Effector memory CD8-positive, alpha-beta T cell (primary cell): ENCODE measurements around the gene STAT3.
"Not testable (repeated sequence)": the region's sequence is repeated elsewhere in the genome, so short reads cannot be mapped to it uniquely, and the experiment has no call there.

Experiments
- ATAC-seq: fragments of 150-1000 bp; cut with Tn5 transposase; replicated peaks from 2 replicates; pipeline ENCODE4 v1.10.0; 2021; ENCODE audit warnings: mild to moderate bottlenecking, moderate library complexity
- DNase-seq, 3 experiments: peaks; one replicate each; pipeline ENCODE4 v3.0.0; 2021
- H3K27ac Mint-ChIP-seq, 2 donors: one replicate each; pipeline ENCODE4 v1.8.0; 2022; ENCODE audit warnings: mild to moderate bottlenecking in 2 of 2, mixed read lengths in 2 of 2, moderate library complexity in 2 of 2
- H3K27me3 Mint-ChIP-seq, 2 donors: one replicate each; pipeline ENCODE4 v1.8.0; 2022; ENCODE audit warnings: mixed read lengths in 2 of 2
- H3K36me3 Mint-ChIP-seq: one replicate; pipeline ENCODE4 v1.8.0; 2022; ENCODE audit warnings: mild to moderate bottlenecking, moderate library complexity, mixed read lengths; ENCODE audit not compliant: insufficient read depth
- H3K4me1 Mint-ChIP-seq, 2 donors: one replicate each; pipeline ENCODE4 v1.8.0; 2022; ENCODE audit warnings: low read depth in 2 of 2, mixed read lengths in 2 of 2
- H3K4me3 Mint-ChIP-seq, 2 donors: one replicate each; pipeline ENCODE4 v1.8.0; 2022; ENCODE audit warnings: mild to moderate bottlenecking in 2 of 2, mixed read lengths in 2 of 2, moderate library complexity in 2 of 2
- H3K9me3 Mint-ChIP-seq, 2 donors: one replicate each; pipeline ENCODE4 v1.8.0; 2022; ENCODE audit warnings: mixed read lengths in 2 of 2

STAT3 gene

GRCh38 chr17:42363767-42364585, 24.3 kb downstream of the STAT3 start:
- H3K4me1 Mint-ChIP-seq = peaks cover 58 to 80% of the 10 kb centered on the region in 2 donors
- H3K36me3 Mint-ChIP-seq = peaks cover 19% of the 10 kb centered on the region
- DNase-seq = no peak
- peak overlapping the region in 1 of 2 donors; percentile 51 for H3K27ac Mint-ChIP-seq
- ATAC-seq = no peak
- H3K9me3 Mint-ChIP-seq = no peaks in the 10 kb centered on the region
- no peak overlapping the region for H3K4me3 Mint-ChIP-seq
- H3K27me3 Mint-ChIP-seq = no peaks in the 10 kb centered on the region

GRCh38 chr17:42363231-42363630, 25.0 kb downstream of the STAT3 start:
- H3K27ac Mint-ChIP-seq = peak overlapping the region; percentile 51 to 89
- peaks cover 56 to 81% of the 10 kb centered on the region in 2 donors for H3K4me1 Mint-ChIP-seq
- no peak for DNase-seq
- no peak for ATAC-seq
- H3K27me3 Mint-ChIP-seq = no peaks in the 10 kb centered on the region
- H3K4me3 Mint-ChIP-seq = peak overlapping the region in 1 of 2 donors; percentile 0
- peaks cover 19% of the 10 kb centered on the region for H3K36me3 Mint-ChIP-seq
- no peaks in the 10 kb centered on the region for H3K9me3 Mint-ChIP-seq

GRCh38 chr17:42362245-42362961, 25.8 kb downstream of the STAT3 start:
- DNase-seq (no peak), ATAC-seq (no peak)
- H3K27ac Mint-ChIP-seq = peak overlapping the region; percentile 80 to 89
- peaks cover 51 to 78% of the 10 kb centered on the region in 2 donors for H3K4me1 Mint-ChIP-seq
- no peaks in the 10 kb centered on the region for H3K27me3 Mint-ChIP-seq
- H3K9me3 Mint-ChIP-seq = no peaks in the 10 kb centered on the region
- H3K4me3 Mint-ChIP-seq = peak overlapping the region; percentile 37 to 45
- peaks cover 14% of the 10 kb centered on the region for H3K36me3 Mint-ChIP-seq

- Mint-ChIP-seq H3K4me3 (peak overlapping the region; percentile 37 to 45), H3K36me3 (peaks cover 11% of the 10 kb centered on the region), H3K27me3 (no peaks in the 10 kb centered on the region), H3K9me3 (no peaks in the 10 kb centered on the region), H3K4me1 (peaks cover 46 to 77% of the 10 kb centered on the region in 2 donors), H3K27ac (peak overlapping the region; percentile 80 to 89)
- DNase-seq (peak; percentile 12 to 40 (median 27)), ATAC-seq (peak; percentile 98)
Measured at GRCh38 chr17:42361781-42362186, 26.5 kb downstream of the STAT3 start.

GRCh38 chr17:42360388-42360787, 27.9 kb downstream of the STAT3 start:
- Mint-ChIP-seq H3K4me1 (peaks cover 41 to 75% of the 10 kb centered on the region in 2 donors), H3K4me3 (peak overlapping the region in 1 of 2 donors; percentile 20)
- not testable (repeated sequence) for DNase-seq, ATAC-seq, H3K36me3 Mint-ChIP-seq, H3K27me3 Mint-ChIP-seq, H3K9me3 Mint-ChIP-seq, H3K27ac Mint-ChIP-seq

GRCh38 chr17:42359133-42359532, 29.1 kb downstream of the STAT3 start:
- H3K36me3 Mint-ChIP-seq = peaks cover 3% of the 10 kb centered on the region
- no peaks in the 10 kb centered on the region for H3K27me3 Mint-ChIP-seq
- peaks cover 37 to 68% of the 10 kb centered on the region in 2 donors for H3K4me1 Mint-ChIP-seq
- DNase-seq (no peak), ATAC-seq (no peak)
- no peaks in the 10 kb centered on the region for H3K9me3 Mint-ChIP-seq
- peak overlapping the region; percentile 16 to 62 for H3K27ac Mint-ChIP-seq
- no peak overlapping the region for H3K4me3 Mint-ChIP-seq

- H3K36me3 Mint-ChIP-seq = peaks cover 3% of the 10 kb centered on the region
- H3K9me3 Mint-ChIP-seq = no peaks in the 10 kb centered on the region
- no peak overlapping the region for H3K27ac Mint-ChIP-seq
- ATAC-seq (no peak), DNase-seq (no peak)
- no peaks in the 10 kb centered on the region for H3K27me3 Mint-ChIP-seq
- H3K4me3 Mint-ChIP-seq = no peak overlapping the region
- peaks cover 32 to 67% of the 10 kb centered on the region in 2 donors for H3K4me1 Mint-ChIP-seq
Measured at GRCh38 chr17:42358434-42358833, 29.8 kb downstream of the STAT3 start.

- H3K27me3 Mint-ChIP-seq = no peaks in the 10 kb centered on the region
- DNase-seq (no peak), ATAC-seq (no peak)
- no peaks in the 10 kb centered on the region for H3K9me3 Mint-ChIP-seq
- H3K4me3 Mint-ChIP-seq = peak overlapping the region in 1 of 2 donors; percentile 21
- peaks cover 18 to 39% of the 10 kb centered on the region in 2 donors for H3K4me1 Mint-ChIP-seq
- peaks cover under 1% of the 10 kb centered on the region for H3K36me3 Mint-ChIP-seq
- peak overlapping the region in 1 of 2 donors; percentile 65 for H3K27ac Mint-ChIP-seq
Measured at GRCh38 chr17:42354956-42355843, 33.0 kb downstream of the STAT3 start.

- H3K36me3 Mint-ChIP-seq = peaks cover 46% of the 10 kb centered on the region
- peak overlapping the region; percentile 29 to 67 for H3K27ac Mint-ChIP-seq
Measured at GRCh38 chr17:42348104-42348503, 40.1 kb downstream of the STAT3 start.

GRCh38 chr17:42347606-42348005, 40.6 kb downstream of the STAT3 start:
- DNase-seq (no peak), ATAC-seq (no peak)
- H3K9me3 Mint-ChIP-seq = no peaks in the 10 kb centered on the region
- no peaks in the 10 kb centered on the region for H3K27me3 Mint-ChIP-seq
- peaks cover 20 to 31% of the 10 kb centered on the region in 2 donors for H3K4me1 Mint-ChIP-seq
- H3K27ac Mint-ChIP-seq = peak overlapping the region; percentile 29 to 67
- peaks cover 51% of the 10 kb centered on the region for H3K36me3 Mint-ChIP-seq
- H3K4me3 Mint-ChIP-seq = no peak overlapping the region

More at GRCh38 chr17:42348104-42348503, 40.1 kb downstream of the STAT3 start:
- Mint-ChIP-seq H3K4me1 (peaks cover 21 to 28% of the 10 kb centered on the region in 2 donors), H3K27me3 (no peaks in the 10 kb centered on the region), H3K9me3 (no peaks in the 10 kb centered on the region), H3K4me3 (no peak overlapping the region)
- DNase-seq = no peak
- no peak for ATAC-seq

- Mint-ChIP-seq H3K36me3 (peaks cover 55% of the 10 kb centered on the region), H3K4me1 (peaks cover 23 to 35% of the 10 kb centered on the region in 2 donors)
- no peak for DNase-seq
Measured at GRCh38 chr17:42347198-42347597, 41.0 kb downstream of the STAT3 start.

GRCh38 chr17:42346481-42346880, 41.8 kb downstream of the STAT3 start:
- H3K27ac Mint-ChIP-seq = no peak overlapping the region
- H3K4me1 Mint-ChIP-seq = peaks cover 24 to 37% of the 10 kb centered on the region in 2 donors
- ATAC-seq (no peak), DNase-seq (no peak)
- peaks cover 60% of the 10 kb centered on the region for H3K36me3 Mint-ChIP-seq
- no peak overlapping the region for H3K4me3 Mint-ChIP-seq
- no peaks in the 10 kb centered on the region for H3K9me3 Mint-ChIP-seq
- no peaks in the 10 kb centered on the region for H3K27me3 Mint-ChIP-seq

More at GRCh38 chr17:42347198-42347597, 41.0 kb downstream of the STAT3 start:
- Mint-ChIP-seq H3K27me3 (no peaks in the 10 kb centered on the region), H3K27ac (peak overlapping the region; percentile 29 to 67), H3K9me3 (no peaks in the 10 kb centered on the region), H3K4me3 (no peak overlapping the region)
- ATAC-seq = no peak
